Endothelial cell of umbilical vein (primary cell): ENCODE data around the gene OR10H4.

Source experiments
- CTCF ChIP-seq, 2 donors: IDR thresholded peaks; 1 replicate in 1 of 2; 2 replicates in 1 of 2; pipeline ENCODE4 v1.5.1; 2011; ENCODE audit warnings: low read length in 2 of 2, mild to moderate bottlenecking in 2 of 2, moderate library complexity in 2 of 2, control low read depth in 1 of 2, inconsistent platforms in 1 of 2, low read depth in 1 of 2; ENCODE audit not compliant: insufficient read depth in 1 of 2; ENCODE audit errors: extremely low read depth in 1 of 2
- FOS ChIP-seq: IDR thresholded peaks from 2 replicates; pipeline ENCODE4 v1.6.1; 2011; ENCODE audit warnings: mild to moderate bottlenecking, low read length, moderate library complexity, borderline replicate concordance; ENCODE audit not compliant: insufficient read depth
- JUN ChIP-seq: IDR thresholded peaks from 2 replicates; pipeline ENCODE4 v1.6.1; 2011; ENCODE audit warnings: borderline replicate concordance, low read depth; ENCODE audit not compliant: insufficient read length, insufficient read depth
- MAX ChIP-seq: IDR thresholded peaks from 2 replicates; pipeline ENCODE4 v1.6.1; 2011; ENCODE audit not compliant: insufficient read depth, insufficient read length
- MYC ChIP-seq: IDR thresholded peaks from one replicate; pipeline ENCODE4 v1.6.1; 2011; ENCODE audit warnings: mild to moderate bottlenecking, low read depth, low read length
- POLR2A ChIP-seq: IDR thresholded peaks from 2 replicates; pipeline ENCODE4 v1.6.1; 2012; ENCODE audit warnings: low read depth, mild to moderate bottlenecking, control low read depth, low read length
- POLR2AphosphoS5 ChIP-seq: IDR thresholded peaks from 2 replicates; pipeline ENCODE4 v1.6.1; 2012; ENCODE audit warnings: low read depth, mild to moderate bottlenecking, control low read depth, low read length, moderate library complexity; ENCODE audit not compliant: insufficient read depth

GRCh38 chr19:15915109-15915508 lies 33.7 kb upstream of the OR10H4 start:
- no peak for TF ChIP-seq CTCF (IDR thresholded peaks at IDR 0.05; ENCODE audit: extremely low read depth in 1 of 2, insufficient read depth in 1 of 2, low read depth in 1 of 2, low read length in 2 of 2)
- TF ChIP-seq POLR2A, result no peak
- no peak for TF ChIP-seq MAX
- TF ChIP-seq JUN, result no peak
- no peak for TF ChIP-seq POLR2AphosphoS5
- TF ChIP-seq MYC, result no peak
- TF ChIP-seq FOS, result no peak
